SK-N-SH treated with all-trans-retinoic acid at 6 μM for 48 hours (cell line): ENCODE results near the gene OPN1SW.

ENCODE experiments used
- ATAC-seq: fragments of 200-7000 bp; cut with Tn5 transposase; 3 replicates; pipeline ENCODE4 v1.9.1; 2020; ENCODE audit warnings: mild to moderate bottlenecking, moderate library complexity
- ARNTL ChIP-seq: fragments of 450-650 bp; formaldehyde crosslinking; IDR thresholded peaks from 2 replicates; pipeline ENCODE4 v1.5.0; 2020; ENCODE audit warnings: low read depth, mild to moderate bottlenecking, moderate library complexity, borderline replicate concordance
- BACH2 ChIP-seq: fragments of 250-450 bp; sonication (Bioruptor Pico); IDR thresholded peaks from 2 replicates; pipeline ENCODE4 v1.9.0; 2021; ENCODE audit warnings: mild to moderate bottlenecking, borderline replicate concordance
- CREB5 ChIP-seq: fragments of 250-450 bp; sonication (Bioruptor Pico); IDR thresholded peaks from 2 replicates; pipeline ENCODE4 v1.5.1; 2020; ENCODE audit warnings: low read depth, mild to moderate bottlenecking, moderate library complexity
- CSDC2 ChIP-seq: fragments of 250-450 bp; sonication (Bioruptor Pico); IDR thresholded peaks from 2 replicates; pipeline ENCODE4 v1.5.0; 2020; ENCODE audit warnings: mild to moderate bottlenecking, moderate library complexity
- CSRNP3 ChIP-seq: fragments of 250-450 bp; sonication (Bioruptor Pico); IDR thresholded peaks from 2 replicates; pipeline ENCODE4 v1.5.1; 2021; ENCODE audit warnings: mild to moderate bottlenecking, moderate library complexity
- ESRRG ChIP-seq: fragments of 250-450 bp; sonication (Bioruptor Pico); IDR thresholded peaks from 2 replicates; pipeline ENCODE4 v1.6.1; 2021; ENCODE audit warnings: mild to moderate bottlenecking
- GLIS3 ChIP-seq: fragments of 250-450 bp; sonication (Bioruptor Pico); IDR thresholded peaks from 2 replicates; pipeline ENCODE4 v1.5.0; 2020; ENCODE audit warnings: mild to moderate bottlenecking, moderate library complexity
- ISL1 ChIP-seq: fragments of 250-450 bp; sonication (Bioruptor Pico); IDR thresholded peaks from 2 replicates; pipeline ENCODE4 v2.1.2; 2022; ENCODE audit warnings: mild to moderate bottlenecking, moderate library complexity
- OSR1 ChIP-seq: fragments of 250-450 bp; sonication (Bioruptor Pico); IDR thresholded peaks from 2 replicates; pipeline ENCODE4 v1.8.0; 2022; ENCODE audit warnings: moderate library complexity, mild to moderate bottlenecking, inconsistent platforms
- PATZ1 ChIP-seq: fragments of 250-450 bp; sonication (Bioruptor Pico); IDR thresholded peaks from 2 replicates; pipeline ENCODE4 v1.8.0; 2020; ENCODE audit warnings: mild to moderate bottlenecking, moderate library complexity, borderline replicate concordance
- PPARA ChIP-seq: fragments of 250-450 bp; sonication (Bioruptor Pico); IDR thresholded peaks from 2 replicates; pipeline ENCODE4 v1.5.0; 2020; ENCODE audit warnings: mild to moderate bottlenecking, borderline replicate concordance
- RARB ChIP-seq: fragments of 250-450 bp; sonication (Bioruptor Pico); IDR thresholded peaks from 2 replicates; pipeline ENCODE4 v1.8.0; 2021; ENCODE audit warnings: mild to moderate bottlenecking, moderate library complexity
- SNAI2 ChIP-seq: fragments of 250-450 bp; sonication (Bioruptor Pico); IDR thresholded peaks from 2 replicates; pipeline ENCODE4 v1.5.0; 2020; ENCODE audit warnings: mild to moderate bottlenecking, moderate library complexity
- TCF4 ChIP-seq: fragments of 250-450 bp; sonication (Bioruptor Pico); IDR thresholded peaks from 2 replicates; pipeline ENCODE4 v1.8.0; 2021; ENCODE audit warnings: mild to moderate bottlenecking, moderate library complexity, borderline replicate concordance
- TOX ChIP-seq: fragments of 250-450 bp; sonication (Bioruptor Pico); IDR thresholded peaks from 2 replicates; pipeline ENCODE4 v1.8.0; 2021; ENCODE audit warnings: mild to moderate bottlenecking, moderate library complexity, borderline replicate concordance
- ZC3H10 ChIP-seq: fragments of 250-450 bp; sonication (Bioruptor Pico); IDR thresholded peaks from 2 replicates; pipeline ENCODE4 v1.5.1; 2021; ENCODE audit warnings: mild to moderate bottlenecking, moderate library complexity
- ZFP30 ChIP-seq: fragments of 450-650 bp; formaldehyde crosslinking; IDR thresholded peaks from 2 replicates; pipeline ENCODE4 v1.5.0; 2022; ENCODE audit warnings: mild to moderate bottlenecking, moderate library complexity
- ZNF565 ChIP-seq: fragments of 450-650 bp; formaldehyde crosslinking; conservative IDR thresholded peaks from 2 replicates; pipeline ENCODE4 v1.5.0; 2020; ENCODE audit warnings: low read depth, mild to moderate bottlenecking, moderate library complexity
- ZNF70 ChIP-seq: fragments of 450-650 bp; formaldehyde crosslinking; IDR thresholded peaks from 2 replicates; pipeline ENCODE4 v1.5.0; 2020; ENCODE audit warnings: mild to moderate bottlenecking, moderate library complexity
- ZNF8 ChIP-seq: fragments of 450-650 bp; formaldehyde crosslinking; IDR thresholded peaks from 2 replicates; pipeline ENCODE4 v1.5.0; 2020; ENCODE audit warnings: mild to moderate bottlenecking, moderate library complexity

OPN1SW gene

GRCh38 chr7:128781126-128781525, 5.5 kb upstream of the OPN1SW start:
- no peak for TF ChIP-seq ZNF565 (CRISPR knock-in tag)
- TF ChIP-seq ZFP30 (CRISPR knock-in tag), result no peak
- no peak for TF ChIP-seq ISL1 (CRISPR knock-in tag)
- no peak for TF ChIP-seq TOX (CRISPR knock-in tag)
- no peak for TF ChIP-seq BACH2
- ATAC-seq, result no peak

- no peak for ATAC-seq
- TF ChIP-seq RARB (CRISPR knock-in tag) (no peak), ZC3H10 (CRISPR knock-in tag) (no peak), ZNF565 (CRISPR knock-in tag) (no peak), CREB5 (CRISPR knock-in tag) (no peak), ZNF8 (no peak), TOX (CRISPR knock-in tag) (no peak), ZFP30 (CRISPR knock-in tag) (no peak), ESRRG (no peak), BACH2 (no peak), CSDC2 (no peak)
Observed at GRCh38 chr7:128778946-128779345, 3.4 kb upstream of the OPN1SW start.

GRCh38 chr7:128777156-128778123, 1.8 kb upstream of the OPN1SW start:
- no peak for TF ChIP-seq BACH2
- TF ChIP-seq CSRNP3, result no peak
- TF ChIP-seq OSR1 (CRISPR knock-in tag), result no peak
- no peak for TF ChIP-seq ZC3H10 (CRISPR knock-in tag)
- no peak for TF ChIP-seq TCF4 (CRISPR knock-in tag)
- TF ChIP-seq GLIS3 (CRISPR knock-in tag), result no peak
- TF ChIP-seq TOX (CRISPR knock-in tag), result no peak
- TF ChIP-seq CREB5 (CRISPR knock-in tag), result no peak
- TF ChIP-seq RARB (CRISPR knock-in tag), result no peak
- no peak for TF ChIP-seq ZNF70 (CRISPR knock-in tag)
- TF ChIP-seq ARNTL, result no peak
- TF ChIP-seq PATZ1 (CRISPR knock-in tag), result no peak
- TF ChIP-seq ISL1 (CRISPR knock-in tag), result no peak
- TF ChIP-seq SNAI2 (CRISPR knock-in tag), result no peak
- no peak for TF ChIP-seq PPARA (CRISPR knock-in tag)
- ATAC-seq, result no peak

GRCh38 chr7:128774921-128775320, 673 bp downstream of the OPN1SW start:
- ATAC-seq, result peak; percentile 9
- TF ChIP-seq BACH2, result no peak
- no peak for TF ChIP-seq OSR1 (CRISPR knock-in tag)
- TF ChIP-seq PATZ1 (CRISPR knock-in tag), result no peak
- TF ChIP-seq, all 23 proteins: peak for 0
